Testis (tissue), 3 donors: ENCODE measurements around the gene PIP4P1. TPM values are rescaled to one million over a fixed set of nuclear protein-coding genes. Genes with fewer than 3 reads are reported as not detected.

Experiments
- DNase-seq: peaks from one replicate; pipeline ENCODE4 v3.0.0-alpha.2; 2019
- H3K27ac ChIP-seq, 2 donors: fragments of 200-600 bp; sonication (generic); one replicate each; pipeline ENCODE4 v1.5.1; 2019
- H3K27me3 ChIP-seq: fragments of 200-600 bp; sonication (generic); one replicate; pipeline ENCODE4 v1.5.1; 2019
- H3K36me3 ChIP-seq: fragments of 200-600 bp; sonication (generic); one replicate; pipeline ENCODE4 v1.5.1; 2017; ENCODE audit warnings: low read depth; ENCODE audit errors: missing control alignments
- H3K4me1 ChIP-seq: fragments of 200-600 bp; sonication (generic); one replicate; pipeline ENCODE4 v1.5.1; 2019
- H3K4me3 ChIP-seq, 2 donors: fragments of 200-600 bp; sonication (generic); one replicate each; pipeline ENCODE4 v1.5.1; 2017 to 2019
- H3K9me3 ChIP-seq: fragments of 200-600 bp; sonication (generic); one replicate; pipeline ENCODE4 v1.5.1; 2017
- POLR2A ChIP-seq: fragments of 450-650 bp; IDR thresholded peaks from one replicate; pipeline ENCODE4 v1.6.1; 2017; ENCODE audit warnings: antibody characterized with exemption, mild to moderate bottlenecking, moderate library complexity
- WGBS, 2 donors: methylation state at CpG; one replicate each; pipeline ENCODE4 v1.1.5; 2018; 5-methylcytosine and 5-hydroxymethylcytosine counted together
- intact Hi-C: fragments of 100-400 bp; cut with DNase I; formaldehyde crosslinking; loops from one replicate; pipeline ENCODE4 v1.15.1; 2023; ENCODE audit warnings: low total_unique reads
- polyA plus RNA-seq: library from polyadenylated mRNA; stranded (reverse); fragments of 350-450 nt; fragmentation: Illumina TruSeq; extraction: RNeasy Lipid Tissue Mini Kit (QIAGEN cat#74804); gene quantifications from one replicate; pipeline ENCODE4 v1.2.3, GENCODE V29; 2014; ENCODE audit warnings: low read depth, low replicate concordance; ENCODE audit not compliant: insufficient read depth
- total RNA-seq, 2 donors: library from RNA; depleted of rRNA; stranded (reverse); fragments of >200 nt; gene quantifications; one replicate each; pipeline ENCODE4 v1.2.3, GENCODE V29; 2016
- TF ChIP-seq, protein P1 (sequence below), 3 experiments: fragments of 450-650 bp in 2 of 3; fragments of 200-600 bp in 1 of 3; sonication (generic) in 1 of 3; IDR thresholded peaks; one replicate each; pipeline ENCODE4 v1.5.1; 2016 to 2019; ENCODE audit warnings: antibody characterized with exemption in 3 of 3, mild to moderate bottlenecking in 2 of 3, moderate library complexity in 1 of 3

PIP4P1 gene
- total and polyA plus RNA-seq, 3 donors from 2014 or later, result 33.4 to 50.8 (median 38.8) TPM

DNA sequence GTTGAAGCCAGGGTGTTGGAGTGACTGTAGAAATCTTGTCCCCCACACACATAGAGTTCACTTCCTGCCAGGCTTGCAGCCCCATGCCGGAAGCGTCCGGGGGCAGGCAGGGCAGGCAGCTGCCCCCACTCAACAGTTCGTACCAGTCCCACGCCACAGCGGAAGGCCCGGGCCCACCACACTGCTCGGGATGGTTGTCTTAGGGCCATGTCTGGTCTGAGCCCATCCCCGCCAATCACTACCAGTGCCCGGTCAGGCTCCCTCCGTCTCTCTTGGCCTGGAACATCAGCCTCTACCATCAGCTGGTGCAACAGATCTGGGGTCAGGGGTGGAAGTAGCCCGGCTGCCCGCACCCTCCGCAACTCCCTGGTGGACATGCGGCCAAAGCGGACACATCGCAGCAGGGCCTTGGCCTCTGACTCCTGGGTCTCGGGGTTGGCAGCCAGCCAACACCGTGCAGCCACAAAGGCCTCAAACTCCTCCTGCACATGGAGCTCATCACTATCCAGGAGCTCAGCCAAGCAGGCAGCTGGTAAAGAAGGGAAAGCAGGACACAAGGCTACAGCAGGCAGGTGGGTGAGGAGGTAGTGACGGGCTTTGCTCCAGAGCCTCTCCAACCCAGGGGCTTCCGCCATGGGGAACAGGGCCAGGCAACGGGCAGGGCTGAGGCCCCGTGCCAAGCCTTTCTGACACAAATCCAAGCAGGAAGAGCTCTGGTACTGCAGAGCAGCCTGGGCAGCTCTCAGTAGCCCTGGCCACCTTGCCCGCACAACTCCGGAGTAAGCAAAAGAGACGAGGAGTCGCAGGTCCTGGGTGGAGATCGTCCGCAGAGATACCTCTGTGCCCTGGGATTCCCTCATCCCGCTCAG lies 31.2 kb downstream of the PIP4P1 start:
- no peaks in the 10 kb centered on the region for H3K9me3 ChIP-seq
- 70 to 78% methylated on average over 11 to 30 of the region's 30 CpGs for WGBS, 2 donors
- intact Hi-C loops, result no loop called here
- no peaks in the 10 kb centered on the region for H3K27me3 ChIP-seq
- TF ChIP-seq POLR2A, result no peak
- TF ChIP-seq, protein P1, sequence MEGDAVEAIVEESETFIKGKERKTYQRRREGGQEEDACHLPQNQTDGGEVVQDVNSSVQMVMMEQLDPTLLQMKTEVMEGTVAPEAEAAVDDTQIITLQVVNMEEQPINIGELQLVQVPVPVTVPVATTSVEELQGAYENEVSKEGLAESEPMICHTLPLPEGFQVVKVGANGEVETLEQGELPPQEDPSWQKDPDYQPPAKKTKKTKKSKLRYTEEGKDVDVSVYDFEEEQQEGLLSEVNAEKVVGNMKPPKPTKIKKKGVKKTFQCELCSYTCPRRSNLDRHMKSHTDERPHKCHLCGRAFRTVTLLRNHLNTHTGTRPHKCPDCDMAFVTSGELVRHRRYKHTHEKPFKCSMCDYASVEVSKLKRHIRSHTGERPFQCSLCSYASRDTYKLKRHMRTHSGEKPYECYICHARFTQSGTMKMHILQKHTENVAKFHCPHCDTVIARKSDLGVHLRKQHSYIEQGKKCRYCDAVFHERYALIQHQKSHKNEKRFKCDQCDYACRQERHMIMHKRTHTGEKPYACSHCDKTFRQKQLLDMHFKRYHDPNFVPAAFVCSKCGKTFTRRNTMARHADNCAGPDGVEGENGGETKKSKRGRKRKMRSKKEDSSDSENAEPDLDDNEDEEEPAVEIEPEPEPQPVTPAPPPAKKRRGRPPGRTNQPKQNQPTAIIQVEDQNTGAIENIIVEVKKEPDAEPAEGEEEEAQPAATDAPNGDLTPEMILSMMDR (IDR thresholded peaks at IDR 0.05), result no peak
- peaks cover 4% of the 10 kb centered on the region for H3K4me1 ChIP-seq
- no peak overlapping the region for H3K27ac ChIP-seq
- H3K36me3 ChIP-seq, result no peaks in the 10 kb centered on the region
- no peak for DNase-seq
- no peak overlapping the region for H3K4me3 ChIP-seq

DNA sequence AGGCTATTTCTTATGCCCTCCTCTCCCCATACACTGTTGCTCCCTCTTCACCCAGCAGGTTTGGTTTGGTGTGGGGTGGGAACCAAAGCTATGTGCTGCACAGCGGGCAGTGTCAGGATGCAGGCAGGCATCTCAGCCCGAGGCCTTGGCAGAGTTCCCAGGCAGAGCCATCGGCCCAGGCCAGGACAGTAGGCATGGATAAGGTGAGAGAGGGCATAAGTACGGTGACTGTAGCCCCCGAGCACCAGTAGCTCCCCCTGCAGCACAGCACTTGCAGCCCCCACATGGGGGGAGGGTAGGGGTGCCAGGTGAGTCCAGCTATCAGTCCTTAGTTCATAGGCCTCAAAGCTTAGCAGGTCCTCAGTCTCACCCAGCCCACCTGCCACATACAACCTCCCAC lies 32.4 kb downstream of the PIP4P1 start:
- intact Hi-C loops, result no loop called here

GRCh38 chr14:20428010-20428365 lies 33.2 kb downstream of the PIP4P1 start:
- H3K27ac ChIP-seq, result no peak overlapping the region
- H3K4me3 ChIP-seq, result no peak overlapping the region
- no peaks in the 10 kb centered on the region for H3K27me3 ChIP-seq
- H3K36me3 ChIP-seq, result no peaks in the 10 kb centered on the region
- no peaks in the 10 kb centered on the region for H3K4me1 ChIP-seq
- WGBS, 2 donors, result 84% methylated on average over 5 of the region's 5 CpGs
- no peak for DNase-seq
- TF ChIP-seq, protein P1 (IDR thresholded peaks at IDR 0.05), result no peak
- TF ChIP-seq POLR2A, result no peak
- intact Hi-C loops, result no loop called here
- no peaks in the 10 kb centered on the region for H3K9me3 ChIP-seq

More for the DNA sequence above, 32.4 kb downstream of the PIP4P1 start:
- no peaks in the 10 kb centered on the region for H3K9me3 ChIP-seq
- H3K27me3 ChIP-seq, result no peaks in the 10 kb centered on the region
- TF ChIP-seq, protein P1 (IDR thresholded peaks at IDR 0.05), result no peak
- TF ChIP-seq POLR2A, result no peak
- no peak for DNase-seq
- H3K4me3 ChIP-seq, result no peak overlapping the region
- no peak overlapping the region for H3K27ac ChIP-seq
- WGBS, 2 donors, result 47 to 49% methylated on average over 5 of the region's 5 CpGs
- H3K36me3 ChIP-seq, result no peaks in the 10 kb centered on the region
- no peaks in the 10 kb centered on the region for H3K4me1 ChIP-seq

- H3K27me3 ChIP-seq, result no peaks in the 10 kb centered on the region
- H3K9me3 ChIP-seq, result no peaks in the 10 kb centered on the region
- H3K4me3 ChIP-seq, result no peak overlapping the region
- no peak for TF ChIP-seq POLR2A
- TF ChIP-seq, protein P1 (IDR thresholded peaks at IDR 0.05), result no peak
- no peak overlapping the region for H3K27ac ChIP-seq
- H3K4me1 ChIP-seq, result no peaks in the 10 kb centered on the region
- WGBS, 2 donors, result 75 to 86% methylated on average over 5 of the region's 5 CpGs
- no peaks in the 10 kb centered on the region for H3K36me3 ChIP-seq
- intact Hi-C loops, result no loop called here
- no peak for DNase-seq
Measured at GRCh38 chr14:20427231-20428009, 33.8 kb downstream of the PIP4P1 start.
